DOHH2 (cell line): ENCODE data around the gene PTPN14.

Experiments used
- EZH2phosphoT487 ChIP-seq: fragments of 200-600 bp; sonication (generic); IDR thresholded peaks from 2 replicates; pipeline ENCODE4 v1.6.1; 2017; ENCODE audit warnings: borderline replicate concordance, mild to moderate bottlenecking, antibody characterized with exemption, low read length, moderate library complexity, mixed read lengths
- TF ChIP-seq, protein P1 (sequence below): fragments of 200-600 bp; sonication (generic); IDR thresholded peaks from one replicate; pipeline ENCODE4 v1.5.1; 2014; ENCODE audit warnings: antibody characterized with exemption, mild to moderate bottlenecking, low read depth, low read length; ENCODE audit not compliant: poor library complexity, severe bottlenecking

DNA sequence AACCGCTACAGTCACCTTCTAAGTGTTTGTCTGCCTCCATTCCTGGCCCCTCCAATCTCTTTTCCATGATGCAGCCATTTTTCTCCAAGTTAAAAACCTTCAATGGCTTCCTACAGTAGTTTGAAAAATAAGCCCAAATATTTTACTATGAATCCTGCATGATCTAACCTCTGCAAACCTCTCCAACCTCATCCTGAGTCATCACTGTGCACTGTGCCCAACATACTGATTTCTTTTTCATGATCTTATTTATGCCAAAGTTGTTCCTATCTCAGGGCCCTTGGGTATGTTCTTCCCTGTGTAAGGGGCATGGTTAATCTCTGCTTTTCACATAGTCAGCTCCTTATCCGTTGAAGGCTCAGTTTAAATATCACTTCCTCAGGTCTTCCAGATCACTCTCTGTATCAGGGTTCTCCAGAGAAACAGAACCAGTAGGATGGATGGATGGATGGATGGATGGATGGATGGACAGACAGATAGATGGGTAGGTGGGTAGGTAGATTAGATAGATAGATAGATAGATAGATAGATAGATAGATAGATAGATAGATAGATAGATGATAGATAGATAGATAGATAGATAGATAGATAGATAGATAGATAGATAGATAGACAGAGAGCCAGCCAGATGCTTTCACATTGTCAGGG is 18.1 kb upstream of the PTPN14 start:
- TF ChIP-seq, protein P1, sequence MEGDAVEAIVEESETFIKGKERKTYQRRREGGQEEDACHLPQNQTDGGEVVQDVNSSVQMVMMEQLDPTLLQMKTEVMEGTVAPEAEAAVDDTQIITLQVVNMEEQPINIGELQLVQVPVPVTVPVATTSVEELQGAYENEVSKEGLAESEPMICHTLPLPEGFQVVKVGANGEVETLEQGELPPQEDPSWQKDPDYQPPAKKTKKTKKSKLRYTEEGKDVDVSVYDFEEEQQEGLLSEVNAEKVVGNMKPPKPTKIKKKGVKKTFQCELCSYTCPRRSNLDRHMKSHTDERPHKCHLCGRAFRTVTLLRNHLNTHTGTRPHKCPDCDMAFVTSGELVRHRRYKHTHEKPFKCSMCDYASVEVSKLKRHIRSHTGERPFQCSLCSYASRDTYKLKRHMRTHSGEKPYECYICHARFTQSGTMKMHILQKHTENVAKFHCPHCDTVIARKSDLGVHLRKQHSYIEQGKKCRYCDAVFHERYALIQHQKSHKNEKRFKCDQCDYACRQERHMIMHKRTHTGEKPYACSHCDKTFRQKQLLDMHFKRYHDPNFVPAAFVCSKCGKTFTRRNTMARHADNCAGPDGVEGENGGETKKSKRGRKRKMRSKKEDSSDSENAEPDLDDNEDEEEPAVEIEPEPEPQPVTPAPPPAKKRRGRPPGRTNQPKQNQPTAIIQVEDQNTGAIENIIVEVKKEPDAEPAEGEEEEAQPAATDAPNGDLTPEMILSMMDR, result no peak
- TF ChIP-seq EZH2phosphoT487, result no peak
